ENCODE measurements around the gene AJAP1. TPM values are rescaled to one million over a fixed set of nuclear protein-coding genes. Genes with fewer than 3 reads are reported as not detected.

Gene AJAP1
- total RNA-seq, 2 donors from 2014 or later, result 0.04 to 0.08 TPM

- no peak for TF ChIP-seq CTCF (IDR thresholded peaks at IDR 0.05)
- Histone ChIP-seq H3K27ac (no peak overlapping the region), H3K27me3 (no peaks in the 10 kb centered on the region), H3K4me3 (no peak overlapping the region), H3K4me1 (no peaks in the 10 kb centered on the region), H3K9me3 (no peaks in the 10 kb centered on the region), H3K36me3 (no peaks in the 10 kb centered on the region)
- DNase-seq (ENCODE audit: low spot score), result no peak
Measured at GRCh38 chr1:4634156-4634792, 20.1 kb upstream of the AJAP1 start.

- no peaks in the 10 kb centered on the region for H3K27me3 ChIP-seq
- no peak overlapping the region for H3K4me3 ChIP-seq
- no peaks in the 10 kb centered on the region for H3K36me3 ChIP-seq
- H3K27ac ChIP-seq, result no peak overlapping the region
- TF ChIP-seq CTCF (IDR thresholded peaks at IDR 0.05), result no peak
- no peaks in the 10 kb centered on the region for H3K4me1 ChIP-seq
- no peaks in the 10 kb centered on the region for H3K9me3 ChIP-seq
- no peak for DNase-seq (ENCODE audit: low spot score)
Measured at GRCh38 chr1:4634793-4635406, 19.5 kb upstream of the AJAP1 start.

- Histone ChIP-seq H3K27ac (no peak overlapping the region), H3K4me1 (no peaks in the 10 kb centered on the region), H3K36me3 (no peaks in the 10 kb centered on the region), H3K4me3 (no peak overlapping the region), H3K9me3 (no peaks in the 10 kb centered on the region), H3K27me3 (no peaks in the 10 kb centered on the region)
- TF ChIP-seq CTCF (IDR thresholded peaks at IDR 0.05), result no peak
- no peak for DNase-seq (ENCODE audit: low spot score)
Measured at GRCh38 chr1:4636186-4636585, 18.2 kb upstream of the AJAP1 start.

- no peaks in the 10 kb centered on the region for H3K4me1 ChIP-seq
- no peak overlapping the region for H3K4me3 ChIP-seq
- H3K27me3 ChIP-seq, result no peaks in the 10 kb centered on the region
- no peaks in the 10 kb centered on the region for H3K9me3 ChIP-seq
- DNase-seq (ENCODE audit: low spot score), result no peak
- H3K27ac ChIP-seq, result no peak overlapping the region
- TF ChIP-seq CTCF (IDR thresholded peaks at IDR 0.05), result no peak
- H3K36me3 ChIP-seq, result no peaks in the 10 kb centered on the region
Measured at GRCh38 chr1:4636644-4637380, 17.6 kb upstream of the AJAP1 start.

- no peaks in the 10 kb centered on the region for H3K4me1 ChIP-seq
- no peak for TF ChIP-seq CTCF (IDR thresholded peaks at IDR 0.05)
- H3K27ac ChIP-seq, result no peak overlapping the region
- H3K36me3 ChIP-seq, result no peaks in the 10 kb centered on the region
- no peak for DNase-seq (ENCODE audit: low spot score)
- no peaks in the 10 kb centered on the region for H3K9me3 ChIP-seq
- H3K4me3 ChIP-seq, result no peak overlapping the region
- H3K27me3 ChIP-seq, result no peaks in the 10 kb centered on the region
Measured at GRCh38 chr1:4637616-4638344, 16.6 kb upstream of the AJAP1 start.
